ENCODE results near the gene TSPAN7.
A peak's percentile ranks its signal among the peaks of the same experiment; 100 is the strongest.

TSPAN7 gene

GRCh38 chrX:38620623-38621022 lies 59.3 kb downstream of the TSPAN7 start:
- H3K4me3 ChIP-seq (ENCODE audit: low read depth, low read length), result no peak overlapping the region
- TF ChIP-seq CTCF (IDR thresholded peaks at IDR 0.05; ENCODE audit: insufficient read depth, low read depth, low read length, missing control alignments), result no peak
- DNase-seq (ENCODE audit: low read depth), result no peak

GRCh38 chrX:38626296-38626695 lies 65.0 kb downstream of the TSPAN7 start:
- DNase-seq (ENCODE audit: low read depth), result peak; percentile 11
- H3K4me3 ChIP-seq (ENCODE audit: low read depth, low read length), result no peak overlapping the region
- TF ChIP-seq CTCF (IDR thresholded peaks at IDR 0.05; ENCODE audit: insufficient read depth, low read depth, low read length, missing control alignments), result no peak

- H3K4me3 ChIP-seq (ENCODE audit: low read depth, low read length), result no peak overlapping the region
- DNase-seq (ENCODE audit: low read depth), result peak; percentile 57
- peak; percentile 66 for TF ChIP-seq CTCF (IDR thresholded peaks at IDR 0.05; ENCODE audit: insufficient read depth, low read depth, low read length, missing control alignments)
Measured at GRCh38 chrX:38627683-38628082, 66.3 kb downstream of the TSPAN7 start.

GRCh38 chrX:38628587-38628986 lies 67.2 kb downstream of the TSPAN7 start:
- no peak for TF ChIP-seq CTCF (IDR thresholded peaks at IDR 0.05; ENCODE audit: insufficient read depth, low read depth, low read length, missing control alignments)
- no peak for DNase-seq (ENCODE audit: low read depth)
- no peak overlapping the region for H3K4me3 ChIP-seq (ENCODE audit: low read depth, low read length)

- TF ChIP-seq CTCF (IDR thresholded peaks at IDR 0.05; ENCODE audit: insufficient read depth, low read depth, low read length, missing control alignments), result no peak
- no peak for DNase-seq (ENCODE audit: low read depth)
- H3K4me3 ChIP-seq (ENCODE audit: low read depth, low read length), result no peak overlapping the region
Measured at GRCh38 chrX:38632516-38632915, 71.2 kb downstream of the TSPAN7 start.

GRCh38 chrX:38634665-38635064 lies 73.3 kb downstream of the TSPAN7 start:
- no peak for TF ChIP-seq CTCF (IDR thresholded peaks at IDR 0.05; ENCODE audit: insufficient read depth, low read depth, low read length, missing control alignments)
- DNase-seq (ENCODE audit: low read depth), result no peak
- H3K4me3 ChIP-seq (ENCODE audit: low read depth, low read length), result no peak overlapping the region

- no peak overlapping the region for H3K4me3 ChIP-seq (ENCODE audit: low read depth, low read length)
- no peak for DNase-seq (ENCODE audit: low read depth)
Measured at GRCh38 chrX:38636949-38637819, 75.8 kb downstream of the TSPAN7 start.

More at GRCh38 chrX:38636949-38637819, 75.8 kb downstream of the TSPAN7 start:
- TF ChIP-seq CTCF (IDR thresholded peaks at IDR 0.05; ENCODE audit: insufficient read depth, low read depth, low read length, missing control alignments), result no peak

Measured in GM12865 (cell line).